ENCODE measurements around the gene LRPAP1.
"Not testable (repeated sequence)": the region's sequence is repeated elsewhere in the genome, so short reads cannot be mapped to it uniquely, and the experiment has no call there.

LRPAP1 gene

GRCh38 chr4:3571921-3572320 is 39.7 kb upstream of the LRPAP1 start:
- no peak for ATAC-seq
- TF ChIP-seq CSDC2 (CRISPR knock-in tag; IDR thresholded peaks at IDR 0.05) (no peak), PATZ1 (CRISPR knock-in tag; IDR thresholded peaks at IDR 0.05; ENCODE audit: borderline replicate concordance) (no peak), POU6F1 (CRISPR knock-in tag; IDR thresholded peaks at IDR 0.05; ENCODE audit: borderline replicate concordance, low read depth) (no peak)

GRCh38 chr4:3570923-3571322 is 38.7 kb upstream of the LRPAP1 start:
- not testable (repeated sequence) for ATAC-seq

GRCh38 chr4:3569611-3570010 is 37.4 kb upstream of the LRPAP1 start:
- ATAC-seq = not testable (repeated sequence)

- not testable (repeated sequence) for ATAC-seq
Observed at GRCh38 chr4:3566701-3567100, 34.5 kb upstream of the LRPAP1 start.

GRCh38 chr4:3566301-3566700 is 34.1 kb upstream of the LRPAP1 start:
- ATAC-seq = not testable (repeated sequence)

- not testable (repeated sequence) for ATAC-seq
Observed at GRCh38 chr4:3564948-3565347, 32.7 kb upstream of the LRPAP1 start.

GRCh38 chr4:3563403-3563802 is 31.2 kb upstream of the LRPAP1 start:
- ATAC-seq = no peak

GRCh38 chr4:3562127-3562526 is 29.9 kb upstream of the LRPAP1 start:
- not testable (repeated sequence) for ATAC-seq

More at GRCh38 chr4:3563403-3563802, 31.2 kb upstream of the LRPAP1 start:
- no peak for TF ChIP-seq CSRNP3 (CRISPR knock-in tag; IDR thresholded peaks at IDR 0.05)
- no peak for TF ChIP-seq ISL1 (CRISPR knock-in tag; IDR thresholded peaks at IDR 0.05)
- no peak for TF ChIP-seq OSR1 (CRISPR knock-in tag; IDR thresholded peaks at IDR 0.05)
- TF ChIP-seq CREB5 (CRISPR knock-in tag; IDR thresholded peaks at IDR 0.05; ENCODE audit: low read depth) = no peak
- TF ChIP-seq ARNTL (CRISPR knock-in tag; IDR thresholded peaks at IDR 0.05; ENCODE audit: borderline replicate concordance, low read depth) = no peak
- no peak for TF ChIP-seq RARB (CRISPR knock-in tag; IDR thresholded peaks at IDR 0.05)
- no peak for TF ChIP-seq TOX (CRISPR knock-in tag; IDR thresholded peaks at IDR 0.05; ENCODE audit: borderline replicate concordance)
- TF ChIP-seq PPARA (CRISPR knock-in tag; IDR thresholded peaks at IDR 0.05; ENCODE audit: borderline replicate concordance) = no peak
- TF ChIP-seq ZNF8 (CRISPR knock-in tag; IDR thresholded peaks at IDR 0.05) = no peak
- no peak for TF ChIP-seq CSDC2 (CRISPR knock-in tag; IDR thresholded peaks at IDR 0.05)
- no peak for TF ChIP-seq ZNF70 (CRISPR knock-in tag; IDR thresholded peaks at IDR 0.05)
- TF ChIP-seq GLIS3 (CRISPR knock-in tag; IDR thresholded peaks at IDR 0.05) = no peak

GRCh38 chr4:3560465-3560864 is 28.2 kb upstream of the LRPAP1 start:
- not testable (repeated sequence) for ATAC-seq

- ATAC-seq = not testable (repeated sequence)
Observed at GRCh38 chr4:3559381-3560290, 27.4 kb upstream of the LRPAP1 start.

- not testable (repeated sequence) for ATAC-seq
Observed at GRCh38 chr4:3558514-3558836, 26.3 kb upstream of the LRPAP1 start.

GRCh38 chr4:3557676-3558513 is 25.7 kb upstream of the LRPAP1 start:
- ATAC-seq = not testable (repeated sequence)

GRCh38 chr4:3557088-3557492 is 24.9 kb upstream of the LRPAP1 start:
- ATAC-seq = not testable (repeated sequence)
